HG03135 (cell line): Measurements from ENCODE around the gene TPD52L2.
"Not testable (repeated sequence)": the region's sequence is repeated elsewhere in the genome, so short reads cannot be mapped to it uniquely, and the experiment has no call there.

Experiments
- ATAC-seq: cut with Tn5 transposase; IDR thresholded peaks from one replicate; pipeline ENCODE4 v1.9.1; 2021; ENCODE audit warnings: mild to moderate bottlenecking, moderate library complexity; ENCODE audit not compliant: unreplicated experiment

The TPD52L2 gene

GRCh38 chr20:63895202-63895951, 30.3 kb downstream of the TPD52L2 start:
- ATAC-seq = peak; percentile 15

GRCh38 chr20:63895952-63896263, 30.8 kb downstream of the TPD52L2 start:
- ATAC-seq = no peak

- ATAC-seq = no peak
Measured at GRCh38 chr20:63896264-63897105, 31.4 kb downstream of the TPD52L2 start.

GRCh38 chr20:63897978-63898561, 33.0 kb downstream of the TPD52L2 start:
- ATAC-seq = no peak

- no peak for ATAC-seq
Measured at GRCh38 chr20:63898882-63899558, 34.0 kb downstream of the TPD52L2 start.

GRCh38 chr20:63900413-63900812, 35.3 kb downstream of the TPD52L2 start:
- no peak for ATAC-seq

GRCh38 chr20:63903796-63904561, 38.9 kb downstream of the TPD52L2 start:
- no peak for ATAC-seq

- ATAC-seq = no peak
Measured at GRCh38 chr20:63908008-63908682, 43.1 kb downstream of the TPD52L2 start.

- no peak for ATAC-seq
Measured at GRCh38 chr20:63911176-63911575, 46.1 kb downstream of the TPD52L2 start.

GRCh38 chr20:63913768-63914167, 48.7 kb downstream of the TPD52L2 start:
- no peak for ATAC-seq

GRCh38 chr20:63915471-63915870, 50.4 kb downstream of the TPD52L2 start:
- ATAC-seq = no peak

- not testable (repeated sequence) for ATAC-seq
Measured at GRCh38 chr20:63916371-63916939, 51.4 kb downstream of the TPD52L2 start.

GRCh38 chr20:63917811-63918210, 52.7 kb downstream of the TPD52L2 start:
- no peak for ATAC-seq

- no peak for ATAC-seq
Measured at GRCh38 chr20:63919130-63919529, 54.1 kb downstream of the TPD52L2 start.

- ATAC-seq = no peak
Measured at GRCh38 chr20:63920226-63920625, 55.2 kb downstream of the TPD52L2 start.

- no peak for ATAC-seq
Measured at GRCh38 chr20:63923651-63924050, 58.6 kb downstream of the TPD52L2 start.

- no peak for ATAC-seq
Measured at GRCh38 chr20:63924241-63924640, 59.2 kb downstream of the TPD52L2 start.

GRCh38 chr20:63926298-63926697, 61.2 kb downstream of the TPD52L2 start:
- no peak for ATAC-seq

GRCh38 chr20:63929071-63929470, 64.0 kb downstream of the TPD52L2 start:
- no peak for ATAC-seq

- not testable (repeated sequence) for ATAC-seq
Measured at GRCh38 chr20:63929473-63929883, 64.4 kb downstream of the TPD52L2 start.
